Astrocyte (in vitro differentiated cells and primary cell): Measurements from ENCODE around the gene LEMD2. TPM values are rescaled to one million over a fixed set of nuclear protein-coding genes. Genes with fewer than 3 reads are reported as not detected.
A peak's percentile ranks its signal among the peaks of the same experiment; 100 is the strongest.
"Not testable (repeated sequence)": the region's sequence is repeated elsewhere in the genome, so short reads cannot be mapped to it uniquely, and the experiment has no call there.

Experiments used
- DNase-seq: peaks from one replicate; pipeline ENCODE4 v3.0.0-alpha.2; 2010; ENCODE audit warnings: low read depth
- FAIRE-seq: peaks from 2 replicates; lab custom pipeline; 2011; peaks lifted over from hg19 to GRCh38; lab: Jason Lieb, UNC
- H2AFZ ChIP-seq: 2 replicates; pipeline ENCODE4 v1.6.0; 2012; ENCODE audit warnings: low read depth, low read length, inconsistent platforms
- H3K27ac ChIP-seq: 2 replicates; pipeline ENCODE4 v1.5.1; 2011; ENCODE audit warnings: low read depth, low read length, inconsistent platforms
- H3K27me3 ChIP-seq: 2 replicates; pipeline ENCODE4 v1.6.0; 2011; ENCODE audit warnings: low read length, inconsistent platforms; ENCODE audit not compliant: insufficient read depth
- H3K36me3 ChIP-seq: 2 replicates; pipeline ENCODE4 v1.5.1; 2011; ENCODE audit warnings: low read length, inconsistent platforms; ENCODE audit not compliant: insufficient read depth
- H3K4me1 ChIP-seq: 2 replicates; pipeline ENCODE4 v1.5.1; 2011; ENCODE audit warnings: low read length, inconsistent platforms; ENCODE audit not compliant: insufficient read depth
- H3K4me2 ChIP-seq: 2 replicates; pipeline ENCODE4 v1.6.0; 2012; ENCODE audit warnings: low read length, inconsistent platforms
- H3K4me3 ChIP-seq: 2 replicates; pipeline ENCODE4 v1.5.1; 2011; ENCODE audit warnings: low read depth, mild to moderate bottlenecking, low read length, inconsistent platforms; ENCODE audit not compliant: insufficient read depth
- H3K79me2 ChIP-seq: 2 replicates; pipeline ENCODE4 v1.6.0; 2012; ENCODE audit warnings: mild to moderate bottlenecking, low read length, inconsistent platforms; ENCODE audit not compliant: insufficient read depth
- H3K9ac ChIP-seq: 2 replicates; pipeline ENCODE4 v1.6.0; 2012; ENCODE audit warnings: mild to moderate bottlenecking, low read length, inconsistent platforms
- H3K9me3 ChIP-seq: 2 replicates; pipeline ENCODE4 v1.5.1; 2012; ENCODE audit warnings: low read depth, mild to moderate bottlenecking, low read length, inconsistent platforms; ENCODE audit not compliant: insufficient read depth
- H4K20me1 ChIP-seq: 2 replicates; pipeline ENCODE4 v1.6.0; 2012; ENCODE audit warnings: low read length, inconsistent platforms; ENCODE audit not compliant: insufficient read depth
- H3K27ac Mint-ChIP-seq: one replicate; pipeline ENCODE4 v1.8.0; 2021; ENCODE audit warnings: mild to moderate bottlenecking, mixed read lengths; ENCODE audit not compliant: unreplicated experiment
- H3K27me3 Mint-ChIP-seq: one replicate; pipeline ENCODE4 v1.8.0; 2021; ENCODE audit warnings: low read depth, mixed read lengths; ENCODE audit not compliant: unreplicated experiment
- H3K36me3 Mint-ChIP-seq: one replicate; pipeline ENCODE4 v1.8.0; 2021; ENCODE audit warnings: low read depth, mixed read lengths; ENCODE audit not compliant: unreplicated experiment
- H3K4me1 Mint-ChIP-seq: one replicate; pipeline ENCODE4 v1.8.0; 2021; ENCODE audit warnings: low read depth, mixed read lengths; ENCODE audit not compliant: unreplicated experiment
- H3K4me3 Mint-ChIP-seq: one replicate; pipeline ENCODE4 v1.8.0; 2021; ENCODE audit warnings: mild to moderate bottlenecking, moderate library complexity, mixed read lengths; ENCODE audit not compliant: unreplicated experiment
- H3K9me3 Mint-ChIP-seq: one replicate; pipeline ENCODE4 v1.8.0; 2021; ENCODE audit warnings: mild to moderate bottlenecking, mixed read lengths; ENCODE audit not compliant: unreplicated experiment
- CTCF ChIP-seq: IDR thresholded peaks from 2 replicates; pipeline ENCODE4 v1.5.1; 2011; ENCODE audit warnings: low read depth, mild to moderate bottlenecking, inconsistent platforms, low read length, moderate library complexity; ENCODE audit not compliant: insufficient read depth
- EZH2 ChIP-seq: IDR thresholded peaks from 2 replicates; pipeline ENCODE4 v1.6.1; 2012; ENCODE audit warnings: mild to moderate bottlenecking, low read length, inconsistent platforms; ENCODE audit not compliant: insufficient read depth
- total RNA-seq: library from RNA; stranded (reverse); gene quantifications from 2 replicates; pipeline ENCODE4 v1.2.1, GENCODE V29; 2021

LEMD2 gene
- total RNA-seq, 1 donor from 2014 or later: 62.2 TPM

- peaks cover 10% of the 10 kb centered on the region for H3K27me3 Mint-ChIP-seq
- peaks cover 9% of the 10 kb centered on the region for H3K4me1 ChIP-seq
- FAIRE-seq (no peak), DNase-seq (no peak)
- H3K27ac Mint-ChIP-seq: peak overlapping the region; percentile 41
- no peaks in the 10 kb centered on the region for H3K9me3 ChIP-seq
- no peak overlapping the region for H3K9ac ChIP-seq
- H3K9me3 Mint-ChIP-seq: no peaks in the 10 kb centered on the region
- H3K27me3 ChIP-seq: peaks cover 4% of the 10 kb centered on the region
- H3K79me2 ChIP-seq: no peaks in the 10 kb centered on the region
- peaks cover 3% of the 10 kb centered on the region for H3K36me3 Mint-ChIP-seq
- no peak overlapping the region for H3K4me2 ChIP-seq
- H3K4me3 ChIP-seq: no peak overlapping the region
- peaks cover 13% of the 10 kb centered on the region for H3K4me1 Mint-ChIP-seq
- no peaks in the 10 kb centered on the region for H4K20me1 ChIP-seq
- H2AFZ ChIP-seq: no peak overlapping the region
- H3K4me3 Mint-ChIP-seq: no peak overlapping the region
- H3K36me3 ChIP-seq: no peaks in the 10 kb centered on the region
- no peak overlapping the region for H3K27ac ChIP-seq
- no peak for TF ChIP-seq EZH2
- no peak for TF ChIP-seq CTCF
These were observed 44.7 kb upstream of the LEMD2 start for GRCh38 chr6:33833599-33833998.

- not testable (repeated sequence) for H3K36me3 Mint-ChIP-seq, H3K4me1 ChIP-seq, H3K4me2 ChIP-seq, H3K79me2 ChIP-seq, H4K20me1 ChIP-seq, DNase-seq, H3K4me3 ChIP-seq, H3K4me3 Mint-ChIP-seq, H2AFZ ChIP-seq, H3K9me3 Mint-ChIP-seq, H3K27ac ChIP-seq, H3K9ac ChIP-seq, H3K27me3 ChIP-seq, H3K9me3 ChIP-seq, H3K36me3 ChIP-seq, H3K27ac Mint-ChIP-seq, FAIRE-seq
- peaks cover 18% of the 10 kb centered on the region for H3K27me3 Mint-ChIP-seq
- peaks cover 10% of the 10 kb centered on the region for H3K4me1 Mint-ChIP-seq
These were observed 43.9 kb upstream of the LEMD2 start for GRCh38 chr6:33832831-33833230.

- H3K27ac ChIP-seq, H3K9ac ChIP-seq, H3K9me3 Mint-ChIP-seq, H3K36me3 ChIP-seq, H4K20me1 ChIP-seq, H3K36me3 Mint-ChIP-seq, H3K27ac Mint-ChIP-seq, H3K27me3 ChIP-seq, H3K79me2 ChIP-seq, H3K4me2 ChIP-seq, FAIRE-seq, H3K4me3 ChIP-seq, H3K9me3 ChIP-seq, H3K4me3 Mint-ChIP-seq, H2AFZ ChIP-seq, DNase-seq, H3K4me1 ChIP-seq: not testable (repeated sequence)
- H3K4me1 Mint-ChIP-seq: peaks cover 14% of the 10 kb centered on the region
- H3K27me3 Mint-ChIP-seq: peaks cover 21% of the 10 kb centered on the region
These were observed 42.8 kb upstream of the LEMD2 start for GRCh38 chr6:33831725-33832124.
